Measurements from ENCODE around the gene KCNIP4. TPM values are rescaled to one million over a fixed set of nuclear protein-coding genes. Genes with fewer than 3 reads are reported as not detected.

Gene KCNIP4
- total and polyA plus RNA-seq, 2 donors from 2014 or later: 9.8 to 43.9 TPM

- H3K4me3 ChIP-seq (ENCODE audit: low read length in 3 of 3): no peak overlapping the region
- no peaks in the 10 kb centered on the region for H3K9me3 ChIP-seq (ENCODE audit: control insufficient read depth in 2 of 3, insufficient read depth in 1 of 3, low read length in 3 of 3)
- H3K27ac ChIP-seq (ENCODE audit: low read depth in 2 of 2, low read length in 2 of 2): no peak overlapping the region
- intact Hi-C loops (cut with DNase I): no loop called here
- no peak overlapping the region for H3K9ac ChIP-seq (ENCODE audit: low read length in 3 of 3)
- no peak for TF ChIP-seq CTCF (IDR thresholded peaks at IDR 0.05; ENCODE audit: borderline replicate concordance, extremely low read depth, insufficient read depth)
- FAIRE-seq: no peak
- DNase-seq: no peak
- H3K36me3 ChIP-seq (ENCODE audit: control insufficient read depth in 2 of 3, insufficient read depth in 3 of 3, low read length in 3 of 3): no peaks in the 10 kb centered on the region
- H3K4me1 ChIP-seq (ENCODE audit: control insufficient read depth in 2 of 3, insufficient read depth in 2 of 3, low read depth in 1 of 3, low read length in 3 of 3): peaks cover 0 to 6% (median 3%) of the 10 kb centered on the region in 3 donors
- no peaks in the 10 kb centered on the region for H3K27me3 ChIP-seq (ENCODE audit: control insufficient read depth, insufficient read depth, low read length)
These were observed 1250.2 kb downstream of the KCNIP4 start for GRCh38 chr4:20698382-20698781.

GRCh38 chr4:20696815-20697214, 1251.8 kb downstream of the KCNIP4 start:
- TF ChIP-seq CTCF (IDR thresholded peaks at IDR 0.05; ENCODE audit: borderline replicate concordance, extremely low read depth, insufficient read depth): no peak

GRCh38 chr4:20687864-20688263, 1260.7 kb downstream of the KCNIP4 start:
- Histone ChIP-seq H3K4me1 (ENCODE audit: control insufficient read depth in 2 of 3, insufficient read depth in 2 of 3, low read depth in 1 of 3, low read length in 3 of 3) (no peaks in the 10 kb centered on the region), H3K9ac (ENCODE audit: low read length in 3 of 3) (no peak overlapping the region), H3K9me3 (ENCODE audit: control insufficient read depth in 2 of 3, insufficient read depth in 1 of 3, low read length in 3 of 3) (no peaks in the 10 kb centered on the region), H3K27me3 (ENCODE audit: control insufficient read depth, insufficient read depth, low read length) (no peaks in the 10 kb centered on the region), H3K27ac (ENCODE audit: low read depth in 2 of 2, low read length in 2 of 2) (no peak overlapping the region), H3K36me3 (ENCODE audit: control insufficient read depth in 2 of 3, insufficient read depth in 3 of 3, low read length in 3 of 3) (no peaks in the 10 kb centered on the region), H3K4me3 (ENCODE audit: low read length in 3 of 3) (no peak overlapping the region)
- no peak for TF ChIP-seq CTCF (IDR thresholded peaks at IDR 0.05; ENCODE audit: borderline replicate concordance, extremely low read depth, insufficient read depth)
- intact Hi-C loops (cut with DNase I): loop anchor here (10.0 kb wide), 1 partner anchor 263 kb away; no protein-coding TSS in a partner anchor
- DNase-seq (peak in 3 of 5 donors; percentile 12 to 55 (median 32)), FAIRE-seq (no peak)

More at GRCh38 chr4:20696815-20697214, 1251.8 kb downstream of the KCNIP4 start:
- DNase-seq (no peak), FAIRE-seq (no peak)
- Histone ChIP-seq H3K27ac (ENCODE audit: low read depth in 2 of 2, low read length in 2 of 2) (no peak overlapping the region), H3K4me1 (ENCODE audit: control insufficient read depth in 2 of 3, insufficient read depth in 2 of 3, low read depth in 1 of 3, low read length in 3 of 3) (peaks cover 0 to 6% (median 3%) of the 10 kb centered on the region in 3 donors), H3K9ac (ENCODE audit: low read length in 3 of 3) (no peak overlapping the region), H3K36me3 (ENCODE audit: control insufficient read depth in 2 of 3, insufficient read depth in 3 of 3, low read length in 3 of 3) (no peaks in the 10 kb centered on the region), H3K27me3 (ENCODE audit: control insufficient read depth, insufficient read depth, low read length) (no peaks in the 10 kb centered on the region), H3K9me3 (ENCODE audit: control insufficient read depth in 2 of 3, insufficient read depth in 1 of 3, low read length in 3 of 3) (no peaks in the 10 kb centered on the region), H3K4me3 (ENCODE audit: low read length in 3 of 3) (no peak overlapping the region)
- intact Hi-C loops (cut with DNase I): no loop called here

All from kidney (tissue), 14 donors.